GM12801 (cell line): ENCODE data around the gene IQGAP2.

Source experiments
- CTCF ChIP-seq: IDR thresholded peaks from one replicate; pipeline ENCODE4 v1.5.1; 2011; ENCODE audit warnings: control low read depth; ENCODE audit not compliant: insufficient read length; ENCODE audit errors: extremely low read depth

The IQGAP2 gene

GRCh38 chr5:76657683-76658311 lies 254.7 kb downstream of the IQGAP2 start:
- TF ChIP-seq CTCF = no peak

- no peak for TF ChIP-seq CTCF
Measured at GRCh38 chr5:76660360-76660759, 257.3 kb downstream of the IQGAP2 start.

- no peak for TF ChIP-seq CTCF
Measured at GRCh38 chr5:76662521-76662920, 259.4 kb downstream of the IQGAP2 start.

GRCh38 chr5:76663573-76663972 lies 260.5 kb downstream of the IQGAP2 start:
- TF ChIP-seq CTCF = no peak

GRCh38 chr5:76664079-76664478 lies 261.0 kb downstream of the IQGAP2 start:
- no peak for TF ChIP-seq CTCF

GRCh38 chr5:76667495-76667894 lies 264.4 kb downstream of the IQGAP2 start:
- no peak for TF ChIP-seq CTCF

GRCh38 chr5:76669245-76669644 lies 266.2 kb downstream of the IQGAP2 start:
- TF ChIP-seq CTCF = no peak

GRCh38 chr5:76670508-76670907 lies 267.4 kb downstream of the IQGAP2 start:
- TF ChIP-seq CTCF = no peak
